ENCODE measurements around the gene TAOK2.
"Not testable (repeated sequence)": the region's sequence is repeated elsewhere in the genome, so short reads cannot be mapped to it uniquely, and the experiment has no call there.

TAOK2 gene

DNA sequence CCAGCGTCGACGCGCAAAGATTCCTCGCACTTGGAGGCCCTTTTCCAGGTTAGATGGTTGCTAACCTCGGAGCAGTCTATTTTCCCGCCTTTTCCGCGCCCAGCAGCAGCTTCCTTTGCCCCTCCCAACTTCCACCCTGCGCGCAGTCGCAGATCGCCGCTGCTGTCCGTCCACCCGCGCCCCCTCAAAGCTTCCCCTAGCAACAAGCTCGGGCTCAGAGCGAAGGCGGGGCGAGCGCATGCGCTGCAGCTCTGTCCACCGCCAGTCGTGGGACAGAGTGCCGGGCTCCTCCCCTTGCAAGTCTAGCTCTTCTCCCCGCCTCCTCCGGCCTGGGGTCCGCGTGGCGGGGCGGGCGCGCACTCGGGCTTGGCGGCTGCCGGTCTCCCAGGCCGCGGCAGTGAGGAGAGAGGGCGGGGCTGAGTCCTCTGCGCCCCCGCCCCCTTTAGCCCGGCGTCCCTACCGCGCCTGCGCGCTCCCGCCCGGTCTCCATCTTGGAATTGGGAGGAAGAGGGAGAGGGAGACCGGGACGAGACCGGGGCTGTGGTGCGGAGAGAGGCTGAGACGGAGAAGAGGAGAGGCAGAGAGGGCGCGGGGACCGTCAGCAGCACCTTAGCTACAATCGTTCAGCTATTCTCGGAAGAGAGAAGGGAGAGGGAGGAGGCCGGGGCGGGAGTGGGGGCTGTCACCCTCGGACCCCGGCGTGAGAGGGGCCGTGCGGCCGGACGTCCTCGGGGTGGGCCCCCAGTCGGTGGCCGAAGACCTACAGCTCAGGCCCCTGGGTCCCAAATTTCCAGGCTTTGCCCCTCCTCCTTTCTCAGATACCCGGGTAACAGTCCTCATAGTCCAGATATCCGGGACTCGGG is at the start of gene TAOK2:
TSS of gene TAOK2 (plus strand) at position 485 of the 863 bp plus-strand sequence. CDS start 3,905 bp downstream, outside the sequence.
- peak; percentile 99 for ATAC-seq

DNA sequence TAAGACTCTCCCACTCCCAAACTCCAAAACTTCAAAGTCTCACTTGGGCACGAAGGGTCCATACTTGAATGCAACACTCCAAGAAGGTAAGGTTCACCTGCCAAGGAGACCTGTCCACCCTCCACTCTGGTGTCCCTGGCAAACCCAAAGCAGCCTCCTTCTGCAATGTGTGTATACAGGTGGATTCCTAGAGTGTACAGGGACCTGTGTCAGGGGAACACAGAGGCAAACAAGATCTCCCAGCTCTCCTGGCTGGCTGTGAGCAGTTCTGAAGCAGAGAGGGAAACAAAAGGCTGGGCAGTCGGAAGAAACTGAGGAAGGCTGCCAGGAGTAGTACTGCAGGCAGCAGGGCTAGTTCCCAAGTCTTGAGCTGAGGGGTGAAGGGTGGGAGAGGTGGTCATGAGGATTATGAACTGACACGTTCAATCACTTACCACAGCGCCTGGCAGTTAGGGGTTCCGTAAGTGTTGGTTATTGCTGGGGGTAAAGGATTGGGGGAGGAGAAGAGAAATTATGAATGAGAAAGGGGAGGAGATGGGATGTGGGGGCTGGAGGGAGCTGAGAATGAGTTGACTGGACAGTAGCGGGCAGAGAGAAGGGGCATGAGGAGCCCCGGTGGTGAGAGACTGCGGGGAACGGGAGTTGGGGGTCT is 48.4 kb upstream of the TAOK2 start:
- no peak for ATAC-seq

DNA sequence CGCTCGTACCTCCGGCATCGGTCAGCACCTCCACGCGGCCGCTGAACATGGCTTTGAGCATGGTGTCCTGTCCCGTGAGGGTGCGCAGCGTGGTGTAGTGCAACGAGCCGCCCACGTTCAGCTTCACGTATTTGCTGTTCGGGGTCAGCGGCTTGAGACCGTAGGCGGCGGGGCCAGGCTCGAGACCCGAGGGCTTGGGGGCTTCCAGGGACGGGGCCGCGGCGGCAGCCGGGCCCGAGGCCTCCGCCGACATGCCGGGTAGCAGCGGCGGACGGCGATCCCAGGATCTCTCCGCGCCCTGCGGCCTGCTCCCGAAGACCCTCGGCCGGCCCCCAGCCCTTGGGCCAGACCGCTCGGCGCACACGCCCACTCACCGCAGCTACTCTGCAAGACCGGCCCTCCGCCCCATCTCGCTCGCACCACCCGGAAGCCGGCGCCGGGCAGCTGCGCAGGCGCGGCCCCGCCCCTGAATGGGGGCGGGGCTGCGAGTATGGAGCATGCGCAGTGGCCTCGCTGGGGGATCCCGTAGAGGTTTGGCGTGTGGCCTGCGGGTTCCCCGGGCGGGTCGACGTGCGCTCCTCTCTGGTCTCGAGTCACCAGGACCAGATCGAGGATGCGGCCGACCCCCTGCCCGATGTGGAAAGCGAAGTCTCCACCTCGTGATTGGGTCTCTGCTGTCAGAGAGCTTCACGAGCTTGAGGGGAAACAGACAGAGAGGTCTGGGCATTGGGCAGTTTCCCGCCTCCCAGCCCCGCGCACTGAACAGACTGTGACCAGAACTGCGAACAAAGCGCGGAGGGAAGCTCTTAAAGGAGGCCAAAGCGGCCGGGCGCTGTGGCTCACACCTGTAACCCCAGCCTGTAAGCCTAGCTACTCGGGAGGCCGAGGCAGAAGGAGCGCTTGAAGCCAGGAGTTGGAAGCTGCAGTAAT is 47.6 kb upstream of the TAOK2 start, which contains the start of gene KCTD13:
TSS of gene KCTD13 (minus strand) at position 446 of the 930 bp plus-strand sequence. CDS start at position 253, 193 bp downstream.
- ATAC-seq, result peak; percentile 91 to 94

DNA sequence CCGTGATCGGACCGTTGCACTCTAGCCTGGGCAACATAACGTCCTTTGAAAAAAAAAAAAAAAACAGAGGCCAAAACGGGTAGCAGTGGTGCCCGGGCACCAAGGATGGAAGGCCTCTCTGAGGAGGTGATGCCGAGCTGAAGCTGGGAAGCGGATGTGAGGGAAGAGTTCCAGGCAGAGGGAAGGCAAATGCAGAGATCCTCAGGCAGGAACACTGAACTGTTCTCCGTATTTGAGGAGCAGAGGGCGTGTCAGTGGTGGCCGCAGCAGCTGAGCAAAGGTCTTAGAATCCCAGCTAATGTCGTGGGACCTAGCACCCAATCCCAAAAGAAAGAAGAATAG is 47.0 kb upstream of the TAOK2 start:
- no peak for ATAC-seq

DNA sequence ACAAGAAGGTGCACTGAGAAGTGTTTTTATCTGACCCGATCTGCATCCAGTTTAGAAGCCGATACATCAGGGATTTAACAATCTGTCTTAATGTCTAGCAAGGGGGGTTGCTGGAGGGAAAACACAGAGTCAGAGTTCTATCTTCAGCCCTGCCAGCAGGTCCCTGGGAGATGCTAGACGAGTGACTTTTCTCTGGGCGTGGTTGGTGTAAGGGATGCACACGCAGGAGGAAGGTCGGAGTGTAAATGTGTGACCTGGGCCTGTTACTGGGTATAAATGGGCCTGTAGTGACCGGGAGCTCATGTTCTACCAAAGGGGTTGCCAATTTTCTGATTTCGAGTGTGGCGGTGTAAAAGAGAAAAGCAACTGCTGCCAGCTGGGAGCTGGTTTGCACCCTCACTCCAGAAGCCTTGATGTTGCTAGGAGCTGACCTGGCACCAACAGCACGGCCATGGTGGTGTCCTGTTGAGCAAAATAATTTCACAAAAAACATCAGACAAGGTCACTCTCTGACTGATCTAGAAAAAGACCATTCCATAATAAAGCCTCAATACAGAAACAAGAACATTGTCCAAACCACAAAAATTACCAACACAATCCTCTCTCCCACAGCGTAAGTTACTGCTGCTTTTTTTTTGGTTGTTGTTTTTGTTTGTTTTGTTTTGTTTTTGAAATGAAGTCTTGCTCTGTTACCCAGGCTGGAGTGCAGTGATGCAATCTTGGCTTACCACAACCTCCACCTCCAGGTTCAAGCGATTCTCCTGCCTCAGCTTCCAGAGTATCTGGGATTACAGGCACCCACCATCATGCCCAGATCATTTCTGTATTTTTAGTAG is 46.4 kb upstream of the TAOK2 start:
- no peak for ATAC-seq

DNA sequence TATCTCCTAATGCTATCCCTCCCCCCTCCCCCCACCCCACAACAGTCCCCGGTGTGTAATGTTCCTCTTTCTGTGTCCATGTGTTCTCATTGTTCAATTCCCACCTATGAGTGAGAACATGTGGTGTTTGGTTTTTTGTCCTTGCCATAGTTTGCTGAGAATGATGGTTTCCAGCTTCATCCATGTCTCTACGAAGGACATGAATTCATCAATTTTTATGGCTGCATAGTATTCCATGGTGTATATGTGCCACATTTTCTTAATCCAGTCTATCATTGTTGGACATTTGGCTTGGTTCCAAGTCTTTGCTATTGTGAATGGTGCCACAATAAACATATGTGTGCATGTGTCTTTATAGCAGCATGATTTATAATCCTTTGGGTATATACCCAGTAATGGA is 41.9 kb upstream of the TAOK2 start:
- not testable (repeated sequence) for ATAC-seq

DNA sequence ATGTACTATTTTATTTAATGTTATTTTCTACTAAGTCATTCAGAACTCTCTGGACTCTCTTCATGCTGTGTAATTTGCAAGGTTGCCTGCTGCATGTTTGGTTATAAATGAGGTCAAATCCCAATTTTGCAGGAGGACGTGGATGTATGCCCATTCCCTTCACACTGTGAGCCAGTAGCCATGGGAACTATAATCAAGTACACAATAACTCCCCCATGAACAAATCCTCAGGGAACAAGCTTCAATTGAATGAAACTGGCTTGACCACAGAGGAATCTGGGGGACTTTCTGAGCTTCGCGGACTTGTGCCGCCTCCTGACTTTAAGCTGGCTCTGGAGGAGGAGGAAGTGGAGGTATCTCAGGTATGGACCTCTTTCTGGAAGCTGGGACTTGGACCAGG is 33.0 kb upstream of the TAOK2 start:
- no peak for ATAC-seq

DNA sequence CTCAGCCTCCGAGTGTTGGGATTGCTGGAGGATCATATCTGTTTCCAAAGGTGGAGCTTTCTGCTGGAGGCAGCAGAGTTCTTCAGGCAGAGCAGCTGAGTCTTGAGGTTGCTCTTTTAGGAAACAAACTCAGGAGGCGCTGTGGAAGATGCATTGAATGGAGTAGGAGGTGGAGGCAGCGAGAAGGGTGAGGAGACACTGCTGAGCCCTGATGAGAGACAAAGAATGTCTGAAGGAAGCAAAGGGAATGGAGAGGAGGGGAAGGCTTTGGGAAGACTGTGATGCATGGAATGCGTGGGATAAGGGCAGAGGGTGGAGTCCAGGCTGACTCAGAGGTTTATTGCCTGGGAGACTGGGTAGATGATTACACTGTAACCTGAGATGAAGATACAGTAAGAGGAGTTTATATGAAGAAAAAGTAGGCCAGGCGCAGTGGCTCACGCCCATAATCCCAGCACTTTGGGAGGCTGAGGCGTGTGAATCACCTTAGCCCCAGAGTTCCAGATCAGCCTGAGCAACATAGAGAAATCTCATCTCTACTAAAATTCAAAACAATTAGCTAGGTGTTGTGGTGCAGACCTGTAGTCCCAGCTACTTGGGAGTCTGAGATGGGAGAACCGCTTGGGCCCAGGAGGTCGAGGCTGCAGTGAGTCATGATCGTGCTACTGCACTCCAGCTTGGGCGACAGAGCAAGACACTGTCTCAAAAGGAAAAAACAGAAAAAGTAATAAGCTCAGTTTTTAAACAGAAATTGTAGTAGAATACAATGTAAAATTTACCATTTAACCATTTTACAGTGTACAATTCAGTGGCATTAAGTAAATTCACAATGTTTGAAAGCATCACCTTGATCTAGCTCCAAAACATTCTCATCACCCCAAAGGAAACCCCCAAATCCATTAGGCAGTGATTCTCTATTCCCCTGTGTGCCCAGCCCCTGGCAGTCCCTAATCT is 29.5 kb upstream of the TAOK2 start:
- no peak for ATAC-seq

DNA sequence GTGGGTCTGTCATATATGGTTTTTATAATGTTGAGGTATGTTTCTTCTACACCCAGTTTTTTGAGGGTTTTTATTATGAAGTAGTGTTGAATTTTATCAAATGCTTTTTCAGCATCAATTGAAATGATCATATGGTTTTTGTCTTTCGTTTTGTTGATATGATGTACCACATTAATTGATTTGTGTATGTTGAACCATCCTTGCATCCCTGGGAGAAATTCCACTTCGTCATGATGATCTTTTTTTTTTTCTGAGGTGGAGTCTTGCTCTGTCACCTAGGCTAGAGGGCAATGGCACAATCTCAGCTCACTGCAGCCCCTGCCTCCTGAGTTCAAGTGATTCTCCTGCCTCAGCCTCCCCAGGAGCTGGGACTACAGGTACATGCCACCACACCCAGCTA is 25.8 kb upstream of the TAOK2 start:
- no peak for ATAC-seq

DNA sequence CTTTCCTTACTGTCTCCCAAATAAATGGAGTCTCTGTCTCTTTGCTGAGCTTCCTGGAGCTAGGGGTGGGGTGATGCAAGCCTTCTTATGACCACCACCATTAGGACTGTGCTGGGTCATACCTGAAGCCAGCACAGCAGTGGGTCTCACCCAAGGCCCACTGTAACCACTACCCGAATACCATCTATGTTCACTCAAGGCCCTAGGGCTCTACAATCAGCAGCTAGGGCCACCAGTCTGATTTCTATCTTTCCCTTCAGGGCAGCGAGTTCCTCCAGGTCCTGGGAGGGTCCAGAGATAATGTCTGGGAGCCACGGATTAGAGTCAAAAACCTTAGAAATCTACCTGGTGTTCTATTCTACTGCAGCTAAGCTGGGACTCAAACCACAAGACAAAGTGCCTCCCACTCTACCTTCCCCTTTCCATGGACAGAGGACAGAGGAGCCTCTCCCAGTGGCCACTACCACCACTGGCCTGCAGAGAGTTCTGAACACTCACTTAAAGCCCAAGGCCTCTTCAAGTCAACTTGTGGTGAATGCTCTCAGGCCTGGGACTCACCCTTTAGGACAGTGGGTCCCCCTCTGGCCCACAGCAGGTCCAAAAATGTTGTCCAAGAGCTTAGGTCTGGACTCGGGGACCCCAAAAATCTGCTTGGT is 22.7 kb upstream of the TAOK2 start:
- ATAC-seq, result no peak

DNA sequence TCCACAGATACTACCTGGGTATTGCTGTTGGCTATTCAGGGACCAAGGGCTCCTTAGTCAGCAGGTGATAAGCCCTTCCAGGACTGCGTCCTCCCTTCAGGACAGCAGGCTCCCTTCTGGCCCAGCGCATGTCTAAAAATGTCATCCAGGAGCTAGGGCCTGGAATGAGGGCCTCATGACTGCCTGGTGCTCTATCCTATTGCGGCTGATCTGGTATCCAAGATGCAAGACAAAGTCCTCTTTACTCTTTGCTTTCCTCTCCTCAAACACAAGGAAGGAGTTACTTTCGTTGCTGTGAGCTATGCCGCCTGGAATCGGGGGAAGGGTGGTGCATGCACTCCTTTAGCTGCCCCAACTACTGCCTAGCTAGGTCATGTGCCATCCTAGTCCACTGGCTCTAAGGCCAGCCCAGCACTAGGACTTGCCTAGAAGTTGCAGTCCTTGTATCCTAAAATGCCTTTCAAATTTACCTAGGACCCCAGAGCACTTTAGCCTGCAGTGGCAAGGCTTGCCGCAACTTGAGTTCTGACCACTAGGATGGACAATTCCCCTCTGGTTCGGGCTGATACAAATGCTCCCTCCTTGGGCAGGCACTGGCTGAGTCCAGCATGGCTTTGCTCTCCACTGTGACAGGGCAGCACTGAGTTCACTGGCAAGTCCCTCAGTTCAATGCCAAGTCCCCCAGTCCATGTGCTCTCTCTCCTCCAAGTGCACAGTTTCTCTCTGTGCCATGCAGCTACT is 21.9 kb upstream of the TAOK2 start:
- no peak for ATAC-seq

DNA sequence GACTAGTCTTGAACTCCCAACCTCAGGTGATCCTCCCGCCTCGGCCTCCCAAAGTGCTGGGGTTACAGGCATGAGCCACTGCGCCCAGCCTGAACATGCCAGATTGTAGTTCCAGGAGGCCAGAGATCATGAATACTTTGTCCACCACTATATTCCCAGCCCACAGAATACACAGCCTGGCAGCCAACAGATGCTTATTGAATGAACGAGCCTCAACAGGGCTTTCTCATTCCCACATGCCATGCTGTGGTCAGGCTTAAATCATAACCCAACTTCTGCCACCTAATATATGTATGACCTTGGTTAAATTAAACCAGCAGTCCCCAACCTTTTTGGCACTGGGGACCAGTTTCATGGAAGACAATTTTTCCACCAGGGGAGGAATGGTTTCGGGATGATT is 14.9 kb upstream of the TAOK2 start:
- ATAC-seq, result no peak

DNA sequence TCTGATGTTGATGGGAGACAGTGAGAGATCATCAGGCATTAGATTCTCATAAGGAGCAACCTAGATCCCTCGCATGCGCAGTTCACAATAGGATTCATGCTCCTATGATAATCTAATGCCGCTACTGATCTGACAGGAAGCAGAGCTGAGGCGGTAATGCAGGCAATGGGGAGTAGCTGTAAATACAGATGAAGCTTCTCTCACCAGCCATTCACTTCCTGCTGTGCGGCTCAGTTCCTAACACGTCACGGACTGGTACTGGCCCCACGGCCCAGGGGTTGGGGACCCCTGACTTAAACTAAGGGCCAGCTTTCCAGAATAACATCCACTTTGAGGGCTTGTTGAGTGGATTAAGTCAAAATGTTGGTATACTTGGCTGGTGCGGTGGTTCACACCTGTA is 14.4 kb upstream of the TAOK2 start:
- no peak for ATAC-seq

DNA sequence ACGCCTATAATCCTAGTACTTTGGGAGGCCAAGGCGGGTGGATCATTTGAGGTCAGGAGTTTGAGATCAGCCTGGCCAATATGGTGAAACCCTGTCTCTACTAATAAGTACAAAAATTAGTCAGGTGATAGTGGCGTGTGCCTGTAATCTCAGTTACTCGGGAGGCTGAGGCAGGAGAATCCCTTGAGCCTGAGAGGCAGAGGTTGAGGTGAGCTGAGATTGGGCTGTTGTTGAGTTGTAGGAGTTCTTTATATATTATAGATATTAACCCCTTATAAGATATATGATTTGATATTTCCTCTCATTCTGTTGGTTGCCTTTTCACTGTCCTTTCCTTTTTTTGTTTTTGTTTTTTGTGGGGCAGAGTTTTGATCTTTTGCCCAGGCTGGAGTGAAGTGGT is 13.8 kb upstream of the TAOK2 start:
- ATAC-seq, result not testable (repeated sequence)

DNA sequence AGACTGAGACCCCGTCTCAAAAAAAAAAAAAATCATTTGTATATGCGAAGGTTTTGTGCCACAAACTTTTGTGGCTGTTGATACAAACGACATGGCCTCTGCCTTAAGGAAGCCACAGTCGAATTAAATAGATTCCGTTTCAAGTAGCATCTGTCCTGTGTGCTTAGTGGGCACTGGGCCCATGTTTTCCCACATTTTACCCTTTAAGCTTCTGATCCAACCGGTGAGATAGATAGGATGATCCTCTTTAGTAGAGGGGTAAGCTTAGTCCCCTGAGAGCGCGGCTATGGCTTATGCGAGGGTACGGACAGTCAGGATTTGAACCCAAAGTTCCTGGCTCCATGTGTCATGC is 12.6 kb upstream of the TAOK2 start:
- no peak for ATAC-seq

DNA sequence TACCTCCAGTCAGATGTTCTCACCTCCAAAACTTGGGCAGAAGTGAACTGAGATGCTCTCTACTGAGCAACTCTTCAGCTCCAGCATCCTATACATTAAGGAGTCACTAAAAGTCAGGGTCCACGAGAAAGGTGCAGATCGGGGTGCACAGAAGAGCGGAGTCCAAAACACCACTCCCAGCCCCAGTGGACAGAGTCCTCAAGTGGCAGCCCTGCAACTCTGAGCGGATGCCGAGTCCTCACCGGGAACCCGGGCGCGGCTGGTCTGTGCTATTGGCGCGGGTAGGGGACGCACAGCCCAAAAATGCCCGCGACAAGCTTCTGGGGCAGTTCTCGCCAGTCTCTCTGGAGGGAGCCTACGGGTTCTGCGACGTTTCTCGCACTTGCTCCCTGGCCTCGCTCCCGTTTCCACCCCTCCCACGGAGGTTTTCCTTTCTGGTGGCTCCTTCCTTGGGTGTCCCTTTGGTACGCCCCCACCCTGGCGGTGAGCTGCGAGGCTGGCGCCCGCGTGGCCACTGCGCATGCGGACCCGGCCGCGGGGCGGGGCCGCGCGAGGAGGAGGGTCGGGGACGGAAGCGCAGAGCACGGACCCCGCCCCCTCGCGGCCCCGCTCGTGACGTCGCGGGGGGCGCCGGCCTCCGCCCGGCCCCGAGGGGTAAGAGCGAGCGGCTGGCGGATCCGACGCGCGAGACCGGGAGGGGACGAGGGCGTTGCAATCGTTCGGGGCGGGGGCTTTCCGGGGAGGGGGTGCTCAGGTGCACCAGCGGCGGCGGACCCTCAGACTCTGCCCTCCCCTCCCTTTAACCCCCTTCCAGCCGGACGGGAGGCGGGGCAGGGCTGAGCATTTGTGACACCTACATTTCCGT is 12.0 kb upstream of the TAOK2 start, which contains the start of gene TMEM219:
TSS of gene TMEM219 (plus strand) at position 601 of the 865 bp plus-strand sequence. CDS start 1,065 bp downstream, outside the sequence.
- ATAC-seq, result peak; percentile 86 to 88

DNA sequence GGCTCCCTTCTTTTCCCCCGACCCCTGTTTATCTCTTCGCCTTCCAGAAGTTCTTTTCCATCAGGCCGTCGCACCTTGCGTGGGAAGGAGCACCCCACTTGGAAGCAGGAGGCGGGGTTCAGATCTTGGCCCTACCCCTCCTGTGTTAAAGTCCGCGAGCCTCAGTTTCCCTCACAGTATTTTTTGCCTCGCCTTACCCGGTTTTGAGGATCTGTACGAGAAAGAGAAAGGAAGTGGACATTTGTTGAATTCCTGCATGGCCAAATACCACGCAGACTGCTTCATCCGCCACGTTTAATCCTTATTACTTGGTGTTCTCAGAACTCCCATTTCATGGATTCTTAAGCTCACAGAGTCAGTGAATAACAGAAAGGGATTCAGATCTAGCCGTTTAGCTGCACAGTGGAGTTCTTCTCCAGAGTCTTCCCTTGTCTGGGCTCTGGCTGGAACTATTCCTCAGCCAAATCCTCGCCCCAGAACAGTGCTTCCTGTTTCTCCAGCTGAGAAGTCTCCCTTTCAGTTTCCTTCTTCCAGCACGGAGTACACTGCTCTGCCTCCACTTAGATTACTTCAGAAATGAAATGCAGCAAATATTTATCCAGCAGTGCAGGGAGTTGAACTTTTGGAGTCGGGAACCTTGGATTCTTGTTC is 11.2 kb upstream of the TAOK2 start:
- no peak for ATAC-seq

Measured in activated CD4-positive, CD25-positive, alpha-beta regulatory T cell treated with anti-CD3 and anti-CD28 coated beads, Interleukin-2, amount 50 U/mL, for 24 hours (primary cell).